MM.1S (cell line): ENCODE data around the gene RAPGEF3.

Experiments
- CTCF ChIP-seq: fragments of 300-600 bp; sonication (generic); IDR thresholded peaks from 2 replicates; pipeline ENCODE4 v1.5.1; 2016; ENCODE audit warnings: antibody characterized with exemption, low read length, mixed read lengths
- EZH2 ChIP-seq: fragments of 300-600 bp; sonication (generic); optimal IDR thresholded peaks from 2 replicates; pipeline ENCODE3; 2017; ENCODE audit warnings: low read depth, mild to moderate bottlenecking, antibody characterized with exemption, low read length, mixed read lengths

GRCh38 chr12:47710278-47710677 lies 48.4 kb downstream of the RAPGEF3 start:
- no peak for TF ChIP-seq CTCF
- no peak for TF ChIP-seq EZH2
